Activated B cell treated with CpG ODN at 0.5 μM for 24 hours (primary cell): ENCODE results near the gene CRYGA. TPM values are rescaled to one million over a fixed set of nuclear protein-coding genes. Genes with fewer than 3 reads are reported as not detected.

ENCODE experiments used
- ATAC-seq: fragments of 200-7000 bp; cut with Tn5 transposase; one replicate; pipeline ENCODE4 v1.10.0; 2021; ENCODE audit warnings: low read depth, mild to moderate bottlenecking, moderate library complexity
- CTCF ChIA-PET: fragments of 350-600 bp; sonication (Branson Sonifier 250); formaldehyde crosslinking; loops from one replicate; lab custom pipeline; 2021; ENCODE audit warnings: antibody characterized with exemption; lab: Charles Lee
- POLR2A ChIA-PET: fragments of 350-600 bp; sonication (Branson Sonifier 250); formaldehyde crosslinking; loops from one replicate; lab custom pipeline; 2021; ENCODE audit warnings: antibody characterized with exemption; lab: Charles Lee
- DNase-seq: peaks from one replicate; pipeline ENCODE4 v3.0.0; 2022
- H3K27ac Mint-ChIP-seq: one replicate; pipeline ENCODE4 v1.8.0; 2020; ENCODE audit warnings: mixed read lengths
- H3K27me3 Mint-ChIP-seq: one replicate; pipeline ENCODE4 v1.8.0; 2021; ENCODE audit warnings: mixed read lengths
- H3K36me3 Mint-ChIP-seq: one replicate; pipeline ENCODE4 v1.8.0; 2021; ENCODE audit warnings: low read depth, mixed read lengths
- H3K4me1 Mint-ChIP-seq: one replicate; pipeline ENCODE4 v1.8.0; 2021; ENCODE audit warnings: mixed read lengths
- H3K4me3 Mint-ChIP-seq: one replicate; pipeline ENCODE4 v1.8.0; 2020; ENCODE audit warnings: mild to moderate bottlenecking, mixed read lengths
- H3K9me3 Mint-ChIP-seq: one replicate; pipeline ENCODE4 v1.8.0; 2020; ENCODE audit warnings: mixed read lengths
- intact Hi-C: fragments of 100-400 bp; cut with micrococcal nuclease; formaldehyde crosslinking; loops from one replicate; pipeline ENCODE4 v1.15.1; 2024
- total RNA-seq: library from RNA; stranded (reverse); gene quantifications from 2 replicates; pipeline ENCODE4 v1.2.3, GENCODE V29; 2022
- TF ChIP-seq, protein P1 (sequence below): fragments of 200-600 bp; IDR thresholded peaks from one replicate; pipeline ENCODE4 v1.8.0; 2022; ENCODE audit warnings: antibody characterized with exemption, mild to moderate bottlenecking

The CRYGA gene
- total RNA-seq, 1 donor from 2014 or later = not detected

GRCh38 chr2:208195531-208195930 is 32.1 kb upstream of the CRYGA start:
- Mint-ChIP-seq H3K4me1 (no peaks in the 10 kb centered on the region), H3K36me3 (no peaks in the 10 kb centered on the region), H3K4me3 (no peak overlapping the region), H3K27me3 (peaks cover 5% of the 10 kb centered on the region), H3K27ac (no peak overlapping the region), H3K9me3 (no peaks in the 10 kb centered on the region)
- DNase-seq (no peak), ATAC-seq (no peak)
- ChIA-PET CTCF (no interaction called here), POLR2A (no interaction called here)
- TF ChIP-seq, protein P1, sequence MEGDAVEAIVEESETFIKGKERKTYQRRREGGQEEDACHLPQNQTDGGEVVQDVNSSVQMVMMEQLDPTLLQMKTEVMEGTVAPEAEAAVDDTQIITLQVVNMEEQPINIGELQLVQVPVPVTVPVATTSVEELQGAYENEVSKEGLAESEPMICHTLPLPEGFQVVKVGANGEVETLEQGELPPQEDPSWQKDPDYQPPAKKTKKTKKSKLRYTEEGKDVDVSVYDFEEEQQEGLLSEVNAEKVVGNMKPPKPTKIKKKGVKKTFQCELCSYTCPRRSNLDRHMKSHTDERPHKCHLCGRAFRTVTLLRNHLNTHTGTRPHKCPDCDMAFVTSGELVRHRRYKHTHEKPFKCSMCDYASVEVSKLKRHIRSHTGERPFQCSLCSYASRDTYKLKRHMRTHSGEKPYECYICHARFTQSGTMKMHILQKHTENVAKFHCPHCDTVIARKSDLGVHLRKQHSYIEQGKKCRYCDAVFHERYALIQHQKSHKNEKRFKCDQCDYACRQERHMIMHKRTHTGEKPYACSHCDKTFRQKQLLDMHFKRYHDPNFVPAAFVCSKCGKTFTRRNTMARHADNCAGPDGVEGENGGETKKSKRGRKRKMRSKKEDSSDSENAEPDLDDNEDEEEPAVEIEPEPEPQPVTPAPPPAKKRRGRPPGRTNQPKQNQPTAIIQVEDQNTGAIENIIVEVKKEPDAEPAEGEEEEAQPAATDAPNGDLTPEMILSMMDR = no peak
- intact Hi-C loops = no loop called here

GRCh38 chr2:208192611-208193236 is 29.3 kb upstream of the CRYGA start:
- Mint-ChIP-seq H3K27me3 (peaks cover 5% of the 10 kb centered on the region), H3K36me3 (no peaks in the 10 kb centered on the region), H3K27ac (no peak overlapping the region), H3K4me1 (no peaks in the 10 kb centered on the region), H3K9me3 (no peaks in the 10 kb centered on the region), H3K4me3 (no peak overlapping the region)
- ChIA-PET CTCF (interaction anchor here (0.9 kb wide), 1 partner anchor 15 kb away, joined by 3 read pairs; no protein-coding TSS in a partner anchor), POLR2A (no interaction called here)
- TF ChIP-seq, protein P1 = no peak
- DNase-seq = no peak
- ATAC-seq = no peak
- intact Hi-C loops = no loop called here

DNA sequence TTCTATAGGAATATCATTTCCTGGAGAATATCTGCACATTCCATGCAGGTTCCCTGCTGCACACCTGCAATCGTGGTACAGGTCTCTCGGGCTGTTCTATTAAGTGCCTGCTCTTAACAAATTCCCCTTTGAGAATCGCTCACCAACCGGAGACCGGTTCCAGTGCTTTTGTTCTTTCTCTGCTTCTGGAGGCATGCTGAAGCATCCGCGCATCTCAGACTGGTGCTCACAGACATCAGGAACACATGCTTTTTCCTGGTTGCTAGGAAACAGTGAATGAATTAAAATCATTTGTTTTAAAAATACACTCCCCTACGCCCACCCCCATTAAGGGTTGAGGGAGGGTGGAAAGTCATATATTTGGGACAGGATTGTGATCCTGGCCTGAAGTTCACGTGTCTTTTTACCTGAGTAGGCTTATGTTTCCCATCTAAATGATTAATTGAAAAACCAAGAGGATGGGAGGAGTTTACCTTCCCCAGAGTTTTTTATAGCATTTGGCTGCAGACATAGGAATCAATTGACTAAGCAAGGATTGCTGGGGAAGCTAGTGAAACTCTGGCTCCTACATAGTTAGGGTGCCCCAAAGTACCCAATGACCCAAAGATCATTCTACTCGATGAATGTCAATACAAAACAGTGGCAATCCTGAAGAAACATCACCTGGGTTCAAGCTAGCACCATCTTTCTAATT is 26.6 kb upstream of the CRYGA start, which contains the start of gene C2orf80:
Gene C2orf80, minus strand, starts transcription at position 221 of the 694 bp plus-strand sequence. CDS start 3,044 bp downstream, outside the sequence.
- H3K36me3 Mint-ChIP-seq = no peaks in the 10 kb centered on the region
- no peaks in the 10 kb centered on the region for H3K9me3 Mint-ChIP-seq
- peaks cover 3% of the 10 kb centered on the region for H3K27me3 Mint-ChIP-seq
- ChIA-PET CTCF (no interaction called here), POLR2A (no interaction called here)
- no peak within 1 kb of the TSS for H3K4me3 Mint-ChIP-seq
- no peak for ATAC-seq
- intact Hi-C loops = no loop called here
- DNase-seq = no peak
- H3K27ac Mint-ChIP-seq = no peak within 1 kb of the TSS
- TF ChIP-seq, protein P1 = no peak
- H3K4me1 Mint-ChIP-seq = no peaks in the 10 kb centered on the region

DNA sequence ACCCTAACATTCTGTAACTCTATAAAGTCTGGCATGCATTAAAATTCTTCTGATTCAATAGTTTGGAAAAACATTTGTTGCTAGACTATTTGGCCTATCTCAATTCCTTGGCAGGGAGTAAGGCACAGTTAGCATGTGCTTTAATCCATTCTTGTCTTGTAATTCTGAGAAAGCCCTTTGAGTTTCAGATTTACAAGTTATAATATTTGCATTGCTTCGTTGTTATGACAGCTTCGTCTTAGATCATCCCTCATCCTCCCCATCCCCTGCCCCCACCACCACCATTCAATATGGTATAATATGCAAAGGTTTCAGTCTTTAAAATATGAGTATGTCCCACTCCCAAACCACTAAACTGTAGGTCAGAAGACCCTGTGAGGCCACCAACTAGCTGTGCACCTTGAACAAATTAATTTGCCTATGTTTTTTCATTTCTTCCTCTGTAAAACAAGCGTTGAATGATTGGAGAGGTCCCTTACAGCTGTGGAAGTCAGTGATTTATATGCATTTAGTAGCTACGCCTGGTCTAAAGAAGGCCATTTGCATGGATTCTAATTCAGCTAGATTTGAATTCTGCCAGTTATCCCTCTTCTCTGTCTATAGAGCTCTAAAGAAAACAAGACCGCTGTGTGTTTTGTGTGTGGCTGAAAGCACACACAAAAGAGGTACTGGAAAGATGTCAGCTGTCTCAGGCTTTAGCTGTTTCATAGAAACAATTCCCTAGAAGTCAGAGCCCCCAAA is 25.9 kb upstream of the CRYGA start:
- ChIA-PET CTCF (no interaction called here), POLR2A (interaction anchor here (0.5 kb wide), 1 partner anchor 1375 kb away, joined by 3 read pairs; no protein-coding TSS in a partner anchor)
- Mint-ChIP-seq H3K27me3 (peaks cover 7% of the 10 kb centered on the region), H3K27ac (no peak overlapping the region), H3K4me3 (no peak overlapping the region), H3K36me3 (no peaks in the 10 kb centered on the region), H3K4me1 (peaks cover 2% of the 10 kb centered on the region), H3K9me3 (no peaks in the 10 kb centered on the region)
- DNase-seq = no peak
- intact Hi-C loops = no loop called here
- TF ChIP-seq, protein P1 = no peak
- no peak for ATAC-seq

DNA sequence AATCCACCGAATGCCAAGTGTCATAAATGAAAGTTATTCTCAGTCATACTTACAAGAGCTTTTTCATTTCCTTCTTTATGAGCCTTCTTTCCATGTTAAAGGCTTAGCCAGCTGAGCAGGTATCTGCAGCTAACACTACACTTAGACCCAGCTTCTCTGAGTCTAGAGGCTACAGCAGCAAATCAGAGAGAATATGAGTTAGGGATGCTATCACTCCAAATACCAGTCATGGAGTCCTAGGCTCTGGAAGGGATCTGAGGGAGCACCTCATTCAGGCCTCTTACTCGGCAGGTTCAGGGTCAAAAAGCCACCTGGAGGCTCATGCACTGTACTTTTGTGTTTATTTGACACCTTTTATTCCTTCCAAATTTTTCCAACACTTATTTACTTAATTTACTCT is 23.5 kb upstream of the CRYGA start:
- CTCF ChIA-PET = no interaction called here
- intact Hi-C loops = no loop called here
- H3K27ac Mint-ChIP-seq = no peak overlapping the region

More for the DNA sequence above, 23.5 kb upstream of the CRYGA start:
- H3K36me3 Mint-ChIP-seq = no peaks in the 10 kb centered on the region
- peaks cover 8% of the 10 kb centered on the region for H3K4me1 Mint-ChIP-seq
- ATAC-seq (no peak), DNase-seq (no peak)
- H3K27me3 Mint-ChIP-seq = peaks cover 21% of the 10 kb centered on the region
- H3K9me3 Mint-ChIP-seq = no peaks in the 10 kb centered on the region
- TF ChIP-seq, protein P1 = no peak
- no peak overlapping the region for H3K4me3 Mint-ChIP-seq
- POLR2A ChIA-PET = no interaction called here
